Measurements from ENCODE around the gene UNKL. TPM values are rescaled to one million over a fixed set of nuclear protein-coding genes. Genes with fewer than 3 reads are reported as not detected.

Gene UNKL
- total and polyA plus RNA-seq, 2 experiments from 2014 or later = 6.1 to 13.0 TPM

GRCh38 chr16:1313721-1314369 lies 100.7 kb downstream of the UNKL start:
- Histone ChIP-seq H3K79me2 (ENCODE audit: insufficient read depth) (peaks cover 90% of the 10 kb centered on the region), H3F3A (ENCODE audit: insufficient read depth) (peaks cover 12% of the 10 kb centered on the region; the same call in 1 of the 2 replicates), H3K27ac (no peak overlapping the region), H3K9me2 (ENCODE audit: insufficient read depth) (no peaks in the 10 kb centered on the region), H2AFZ (no peak overlapping the region), H3K4me1 (ENCODE audit: insufficient read depth) (peaks cover 16% of the 10 kb centered on the region), H4K20me1 (ENCODE audit: insufficient read depth) (peaks cover 21% of the 10 kb centered on the region), H3K4me2 (ENCODE audit: unreplicated experiment) (no peak overlapping the region), H3K9ac (no peak overlapping the region), H3K4me3 (no peak overlapping the region), H3K9me3 (ENCODE audit: low read depth) (no peaks in the 10 kb centered on the region), H3K27me3 (replicated peaks; ENCODE audit: insufficient read depth) (no peaks in the 10 kb centered on the region), H3K36me3 (ENCODE audit: low read depth) (peaks cover 23% of the 10 kb centered on the region)
- in situ Hi-C loops (cut with MboI) = no loop called here
- 84 to 88% methylated on average over 30 to 32 of the region's 38 CpGs for WGBS, 2 experiments (ENCODE audit: low coverage in 1 of 2, low lambda C conversion rate in 2 of 2, missing lambda C conversion rate in 2 of 2)
- no peak for DNase-seq
- no peak for TF ChIP-seq EZH2 (IDR thresholded peaks at IDR 0.05; ENCODE audit: insufficient read depth, poor library complexity, severe bottlenecking)
- TF ChIP-seq EZH2phosphoT487 (IDR thresholded peaks at IDR 0.05; ENCODE audit: insufficient read depth, low read depth) = no peak

Other genes with a start within 250 kb of the UNKL start
- gene TPSG1, start 189.4 kb downstream of the UNKL start, total RNA-seq (2014; rRNA removed; shearing (Covaris generic)) = not detected in 2 replicates
- gene TPSG1, start 189.4 kb downstream of the UNKL start, polyA plus RNA-seq (2016; fragmentation: Nextera tagmentation; extraction: Ambion mirVana) = not detected in 2 replicates
- not detected in 2 replicates for gene TPSB2, start 184.5 kb downstream of the UNKL start, total RNA-seq (2014; rRNA removed; shearing (Covaris generic))
- not detected in 2 replicates for gene TPSB2, start 184.5 kb downstream of the UNKL start, polyA plus RNA-seq (2016; fragmentation: Nextera tagmentation; extraction: Ambion mirVana)
- gene TPSAB1, start 174.0 kb downstream of the UNKL start, total RNA-seq (2014; rRNA removed; shearing (Covaris generic)) = not detected in 2 replicates
- gene TPSAB1, start 174.0 kb downstream of the UNKL start, polyA plus RNA-seq (2016; fragmentation: Nextera tagmentation; extraction: Ambion mirVana) = not detected in 2 replicates
- not detected in 2 replicates for gene TPSD1, start 158.6 kb downstream of the UNKL start, total RNA-seq (2014; rRNA removed; shearing (Covaris generic))
- not detected in 2 replicates for gene TPSD1, start 158.6 kb downstream of the UNKL start, polyA plus RNA-seq (2016; fragmentation: Nextera tagmentation; extraction: Ambion mirVana)
- 46.5 and 77.7 TPM in 2 replicates for gene UBE2I, start 105.1 kb downstream of the UNKL start, total RNA-seq (2014; rRNA removed; shearing (Covaris generic))
- gene UBE2I, start 105.1 kb downstream of the UNKL start, polyA plus RNA-seq (2016; fragmentation: Nextera tagmentation; extraction: Ambion mirVana) = 133 and 134 TPM in 2 replicates
- gene BAIAP3, start 81.1 kb downstream of the UNKL start, total RNA-seq (2014; rRNA removed; shearing (Covaris generic)) = 0.13 and 0.86 TPM in 2 replicates
- gene BAIAP3, start 81.1 kb downstream of the UNKL start, polyA plus RNA-seq (2016; fragmentation: Nextera tagmentation; extraction: Ambion mirVana) = 0.23 and 0.24 TPM in 2 replicates
- gene TSR3, start 62.8 kb downstream of the UNKL start, total RNA-seq (2014; rRNA removed; shearing (Covaris generic)) = 88.0 and 110 TPM in 2 replicates
- 105 and 106 TPM in 2 replicates for gene TSR3, start 62.8 kb downstream of the UNKL start, polyA plus RNA-seq (2016; fragmentation: Nextera tagmentation; extraction: Ambion mirVana)
- gene GNPTG, start 62.8 kb downstream of the UNKL start, total RNA-seq (2014; rRNA removed; shearing (Covaris generic)) = 52.4 and 85.8 TPM in 2 replicates
- gene GNPTG, start 62.8 kb downstream of the UNKL start, polyA plus RNA-seq (2016; fragmentation: Nextera tagmentation; extraction: Ambion mirVana) = 99.9 and 109 TPM in 2 replicates
- gene UQCC4, start 6.0 kb upstream of the UNKL start, total RNA-seq (2014; rRNA removed; shearing (Covaris generic)) = 11.3 and 19.5 TPM in 2 replicates
- 26.0 and 27.1 TPM in 2 replicates for gene UQCC4, start 6.0 kb upstream of the UNKL start, polyA plus RNA-seq (2016; fragmentation: Nextera tagmentation; extraction: Ambion mirVana)
- gene PERCC1, start 16.4 kb upstream of the UNKL start, total RNA-seq (2014; rRNA removed; shearing (Covaris generic)) = not detected in 2 replicates
- gene PERCC1, start 16.4 kb upstream of the UNKL start, polyA plus RNA-seq (2016; fragmentation: Nextera tagmentation; extraction: Ambion mirVana) = not detected in 2 replicates
- gene CCDC154, start 29.9 kb upstream of the UNKL start, total RNA-seq (2014; rRNA removed; shearing (Covaris generic)) = not detected in 2 replicates
- gene CCDC154, start 29.9 kb upstream of the UNKL start, polyA plus RNA-seq (2016; fragmentation: Nextera tagmentation; extraction: Ambion mirVana) = 0.09 and 0.18 TPM in 2 replicates
- 37.3 and 39.3 TPM in 2 replicates for gene CLCN7, start 60.3 kb upstream of the UNKL start, total RNA-seq (2014; rRNA removed; shearing (Covaris generic))
- gene CLCN7, start 60.3 kb upstream of the UNKL start, polyA plus RNA-seq (2016; fragmentation: Nextera tagmentation; extraction: Ambion mirVana) = 31.7 and 33.6 TPM in 2 replicates
- not detected in 2 replicates for gene PTX4, start 74.2 kb upstream of the UNKL start, total RNA-seq (2014; rRNA removed; shearing (Covaris generic))
- gene PTX4, start 74.2 kb upstream of the UNKL start, polyA plus RNA-seq (2016; fragmentation: Nextera tagmentation; extraction: Ambion mirVana) = 0.18 TPM in 1 of 2 replicates, not detected in the other
- gene TELO2, start 78.7 kb upstream of the UNKL start, total RNA-seq (2014; rRNA removed; shearing (Covaris generic)) = 24.7 and 29.3 TPM in 2 replicates
- 28.5 and 30.5 TPM in 2 replicates for gene TELO2, start 78.7 kb upstream of the UNKL start, polyA plus RNA-seq (2016; fragmentation: Nextera tagmentation; extraction: Ambion mirVana)
- gene TMEM204, start 119.0 kb upstream of the UNKL start, total RNA-seq (2014; rRNA removed; shearing (Covaris generic)) = 40.0 and 43.1 TPM in 2 replicates
- gene TMEM204, start 119.0 kb upstream of the UNKL start, polyA plus RNA-seq (2016; fragmentation: Nextera tagmentation; extraction: Ambion mirVana) = 26.0 and 28.6 TPM in 2 replicates
- gene IFT140, start 197.4 kb upstream of the UNKL start, total RNA-seq (2014; rRNA removed; shearing (Covaris generic)) = 27.3 and 31.9 TPM in 2 replicates
- gene IFT140, start 197.4 kb upstream of the UNKL start, polyA plus RNA-seq (2016; fragmentation: Nextera tagmentation; extraction: Ambion mirVana) = 13.4 and 14.5 TPM in 2 replicates
- gene CRAMP1, start 197.7 kb upstream of the UNKL start, total RNA-seq (2014; rRNA removed; shearing (Covaris generic)) = 6.3 TPM in 2 replicates
- 2.2 and 2.5 TPM in 2 replicates for gene CRAMP1, start 197.7 kb upstream of the UNKL start, polyA plus RNA-seq (2016; fragmentation: Nextera tagmentation; extraction: Ambion mirVana)

Measured in GM23248 (cell line).